ENCODE measurements around the gene HRH1.
A peak's percentile ranks its signal among the peaks of the same experiment; 100 is the strongest.

Gene HRH1

DNA sequence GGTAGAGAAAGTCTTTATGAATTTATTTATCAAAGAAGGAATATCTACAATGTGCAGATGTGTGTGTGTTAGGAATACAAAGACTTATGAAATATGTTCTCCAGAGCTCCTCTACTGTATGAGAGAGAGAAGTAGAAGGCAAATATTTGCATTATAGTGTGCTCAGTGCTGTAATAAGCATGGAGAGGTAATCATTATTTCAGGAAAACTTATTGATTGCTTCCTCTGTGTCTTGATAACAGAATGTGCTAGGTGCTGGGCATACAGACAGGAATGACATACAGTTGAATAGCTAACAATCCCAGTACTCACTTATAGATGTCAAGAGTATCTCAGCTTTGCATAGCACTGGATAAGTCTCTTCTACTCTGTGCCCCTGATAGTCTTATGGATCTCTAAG, 148.2 kb downstream of the HRH1 start:
- DNase-seq (ENCODE audit: low spot score), result no peak
- Histone ChIP-seq H3K27ac (no peak overlapping the region), H3K4me3 (no peak overlapping the region)
- TF ChIP-seq, protein P1, sequence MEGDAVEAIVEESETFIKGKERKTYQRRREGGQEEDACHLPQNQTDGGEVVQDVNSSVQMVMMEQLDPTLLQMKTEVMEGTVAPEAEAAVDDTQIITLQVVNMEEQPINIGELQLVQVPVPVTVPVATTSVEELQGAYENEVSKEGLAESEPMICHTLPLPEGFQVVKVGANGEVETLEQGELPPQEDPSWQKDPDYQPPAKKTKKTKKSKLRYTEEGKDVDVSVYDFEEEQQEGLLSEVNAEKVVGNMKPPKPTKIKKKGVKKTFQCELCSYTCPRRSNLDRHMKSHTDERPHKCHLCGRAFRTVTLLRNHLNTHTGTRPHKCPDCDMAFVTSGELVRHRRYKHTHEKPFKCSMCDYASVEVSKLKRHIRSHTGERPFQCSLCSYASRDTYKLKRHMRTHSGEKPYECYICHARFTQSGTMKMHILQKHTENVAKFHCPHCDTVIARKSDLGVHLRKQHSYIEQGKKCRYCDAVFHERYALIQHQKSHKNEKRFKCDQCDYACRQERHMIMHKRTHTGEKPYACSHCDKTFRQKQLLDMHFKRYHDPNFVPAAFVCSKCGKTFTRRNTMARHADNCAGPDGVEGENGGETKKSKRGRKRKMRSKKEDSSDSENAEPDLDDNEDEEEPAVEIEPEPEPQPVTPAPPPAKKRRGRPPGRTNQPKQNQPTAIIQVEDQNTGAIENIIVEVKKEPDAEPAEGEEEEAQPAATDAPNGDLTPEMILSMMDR (IDR thresholded peaks at IDR 0.05), result no peak

DNA sequence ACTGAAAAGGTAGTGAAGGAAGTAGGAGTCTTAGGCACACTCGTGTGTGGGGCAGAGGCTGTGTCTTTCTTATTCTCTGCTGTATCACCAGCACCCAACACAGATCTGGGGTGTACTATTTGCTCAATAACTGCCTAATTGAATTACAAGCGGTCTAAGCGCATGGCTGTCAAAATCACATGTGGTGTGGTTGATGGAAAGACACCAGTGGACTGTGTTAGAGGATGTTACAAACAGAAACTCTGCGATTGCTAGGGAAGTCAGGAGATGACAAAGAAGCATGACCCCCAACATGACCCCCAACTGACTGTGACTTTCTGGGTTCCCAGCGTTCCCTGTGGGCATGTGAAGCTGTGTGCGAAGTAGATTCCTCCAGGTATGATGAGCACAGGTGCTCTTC, 149.9 kb downstream of the HRH1 start:
- H3K27ac ChIP-seq, result peak overlapping the region in 1 of 2 donors; percentile 43
- no peak for DNase-seq (ENCODE audit: low spot score)

DNA sequence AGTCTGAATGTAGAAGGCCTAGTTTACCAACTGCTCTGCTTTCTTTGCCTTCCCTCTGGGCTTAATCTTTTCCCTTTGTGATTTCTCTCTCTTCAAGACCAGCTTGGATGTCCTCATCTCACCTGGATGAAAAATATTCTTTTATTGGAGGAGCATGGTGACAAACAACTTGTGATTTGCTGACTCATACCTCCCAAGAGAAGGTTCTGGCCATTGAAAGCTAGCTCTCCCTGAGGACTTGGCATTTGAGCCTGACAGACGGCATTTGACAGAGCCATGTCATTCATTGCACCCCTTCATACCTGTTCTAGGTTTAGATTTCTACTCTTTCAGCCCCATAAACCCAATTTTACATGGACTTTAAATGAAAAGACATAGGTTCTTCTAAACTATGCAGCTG, 151.2 kb downstream of the HRH1 start:
- TF ChIP-seq, protein P1 (IDR thresholded peaks at IDR 0.05), result no peak
- peak overlapping the region in 1 of 2 donors; percentile 66 for H3K27ac ChIP-seq
- H3K4me3 ChIP-seq, result no peak overlapping the region
- no peak for DNase-seq (ENCODE audit: low spot score)

More for the DNA sequence above, 149.9 kb downstream of the HRH1 start:
- TF ChIP-seq, protein P1 (IDR thresholded peaks at IDR 0.05), result no peak
- H3K4me3 ChIP-seq, result no peak overlapping the region

DNA sequence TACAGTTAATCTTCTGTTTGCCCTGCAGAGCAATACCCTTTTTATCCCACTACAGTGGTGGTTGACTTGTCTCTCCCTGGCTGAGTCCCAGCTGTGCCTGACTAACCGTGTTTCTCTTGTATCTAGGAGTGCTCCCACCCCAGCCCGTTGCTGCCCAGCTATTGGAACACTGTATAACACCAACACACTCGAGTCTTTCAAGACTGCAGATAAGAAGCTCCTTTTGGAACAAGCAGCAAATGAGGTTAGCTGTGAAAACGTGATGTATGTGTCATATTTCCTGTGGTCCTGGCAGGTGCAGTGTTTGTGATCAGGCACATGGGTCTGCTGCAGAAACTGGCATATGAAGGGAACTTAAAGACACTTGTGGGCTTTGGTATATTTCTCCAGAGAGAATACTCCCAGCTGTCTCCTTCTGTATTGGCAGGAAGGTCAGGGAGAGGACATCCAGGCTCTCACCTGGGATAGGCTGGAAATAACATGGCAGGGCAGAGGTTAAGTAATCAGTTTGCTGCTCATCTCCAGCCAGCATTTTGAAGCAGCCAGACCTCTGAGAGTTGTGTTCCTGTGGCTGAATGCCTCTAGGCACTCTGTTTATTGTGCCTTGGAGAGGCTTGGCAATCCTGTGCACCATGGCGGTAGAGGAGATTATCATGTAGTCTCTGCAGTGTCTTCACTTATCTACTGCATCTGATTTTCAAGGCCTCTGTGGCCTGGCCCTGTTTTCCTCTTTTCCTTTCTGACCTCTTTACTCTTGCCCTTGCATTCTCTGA, 152.7 kb downstream of the HRH1 start:
- DNase-seq (ENCODE audit: low spot score), result no peak
- Histone ChIP-seq H3K27ac (peak overlapping the region in 1 of 2 donors; percentile 66), H3K4me3 (no peak overlapping the region)
- TF ChIP-seq, protein P1 (IDR thresholded peaks at IDR 0.05), result no peak

DNA sequence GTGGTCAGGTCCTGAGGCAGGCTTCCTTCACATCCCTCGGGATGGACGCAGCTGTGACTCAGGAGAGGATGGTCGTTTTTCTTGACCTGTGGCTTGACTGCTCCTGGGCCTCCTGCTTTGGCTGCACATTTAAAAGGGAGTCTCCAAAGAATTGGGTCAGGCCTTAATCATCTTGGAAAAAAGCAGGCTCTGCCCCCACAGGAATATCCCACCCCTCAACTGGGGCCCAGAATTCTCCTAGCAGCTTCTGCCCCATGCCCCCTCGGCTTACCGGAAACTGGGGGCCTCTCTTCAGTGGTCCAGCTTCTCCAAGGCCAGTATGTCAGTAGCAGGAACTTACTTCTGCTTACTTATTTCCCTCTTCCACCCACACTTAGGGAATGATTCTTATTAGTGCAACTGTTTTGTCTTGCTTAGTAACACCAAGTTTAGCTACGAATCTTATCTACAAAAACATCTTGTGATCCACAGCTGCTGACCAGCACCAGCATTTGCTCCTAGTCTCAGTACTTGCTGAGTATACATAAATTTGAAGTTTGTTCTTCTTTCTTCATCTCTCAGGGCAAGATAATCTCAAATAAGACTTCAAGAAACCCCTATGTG, 153.6 kb downstream of the HRH1 start:
- DNase-seq (ENCODE audit: low spot score), result no peak

DNA sequence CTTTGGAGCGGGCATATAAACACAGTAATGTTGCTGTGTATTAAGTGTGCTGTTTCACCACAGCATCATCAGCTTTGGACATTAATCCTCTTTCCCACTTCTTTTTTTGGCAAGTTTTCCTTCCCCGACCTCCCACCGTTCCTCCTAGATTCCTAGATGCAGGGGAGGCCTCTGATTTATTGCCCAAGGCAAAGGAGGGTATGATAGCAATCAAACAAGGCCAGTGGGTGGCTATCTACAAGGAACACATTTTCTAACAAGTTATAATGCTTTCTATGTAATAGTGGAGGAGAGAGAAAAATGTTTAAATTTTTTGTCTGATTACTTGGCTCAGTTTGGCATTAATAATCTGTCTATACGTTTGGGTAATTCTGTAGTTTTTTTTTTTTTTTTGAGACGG, 156.0 kb downstream of the HRH1 start:
- no peak overlapping the region for H3K4me3 ChIP-seq
- TF ChIP-seq, protein P1 (IDR thresholded peaks at IDR 0.05), result no peak
- H3K27ac ChIP-seq, result no peak overlapping the region
- DNase-seq (ENCODE audit: low spot score), result no peak

More for the DNA sequence above, 153.6 kb downstream of the HRH1 start:
- Histone ChIP-seq H3K27ac (peak overlapping the region in 1 of 2 donors; percentile 66), H3K4me3 (no peak overlapping the region)
- TF ChIP-seq, protein P1 (IDR thresholded peaks at IDR 0.05), result no peak

DNA sequence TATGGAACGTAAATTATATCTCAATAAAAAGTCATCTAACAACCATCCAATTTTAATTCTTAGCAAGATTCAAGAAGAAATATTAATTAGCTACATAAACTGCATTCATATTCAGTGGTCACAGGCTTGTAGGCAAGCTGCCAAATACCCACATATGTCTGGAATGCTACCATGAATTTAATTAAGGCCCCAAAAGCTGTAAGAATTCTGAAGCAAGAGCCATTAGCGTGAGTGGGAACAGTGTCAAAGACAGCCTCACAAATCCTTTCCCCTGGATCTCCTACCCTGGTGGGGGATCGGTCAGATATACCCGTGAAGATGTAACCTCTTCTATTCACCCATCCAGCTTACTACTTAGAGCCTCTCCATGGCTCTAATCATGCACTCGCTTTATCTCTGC, 157.9 kb downstream of the HRH1 start:
- TF ChIP-seq, protein P1 (IDR thresholded peaks at IDR 0.05), result no peak
- H3K27ac ChIP-seq, result no peak overlapping the region
- DNase-seq (ENCODE audit: low spot score), result no peak
- no peak overlapping the region for H3K4me3 ChIP-seq
